ENCODE data around the gene UGT1A8.

GRCh38 chr2:233798335-233799086, 181.1 kb downstream of the UGT1A8 start:
- TF ChIP-seq USF2 (IDR thresholded peaks at IDR 0.05; ENCODE audit: borderline replicate concordance, low read depth, low read length) (no peak), CTCF (IDR thresholded peaks at IDR 0.05) (no peak), TCF12 (IDR thresholded peaks at IDR 0.05) (no peak), REST (IDR thresholded peaks at IDR 0.05; ENCODE audit: low read depth, low read length) (no peak), RFX5 (IDR thresholded peaks at IDR 0.05; ENCODE audit: low read length) (no peak), EP300 (IDR thresholded peaks at IDR 0.05; ENCODE audit: borderline replicate concordance in 1 of 2, low read depth in 1 of 2, low read length in 1 of 2) (no peak), SIN3A (IDR thresholded peaks at IDR 0.05; ENCODE audit: borderline replicate concordance, low read depth, low read length) (no peak), EZH2phosphoT487 (IDR thresholded peaks at IDR 0.05; ENCODE audit: borderline replicate concordance, low read depth) (no peak), MEF2A (IDR thresholded peaks at IDR 0.05; ENCODE audit: borderline replicate concordance, low read depth) (no peak), TAF1 (IDR thresholded peaks at IDR 0.05; ENCODE audit: borderline replicate concordance, low read depth, low read length) (no peak), POLR2AphosphoS5 (IDR thresholded peaks at IDR 0.05; ENCODE audit: low read depth, low read length) (no peak), NRF1 (IDR thresholded peaks at IDR 0.05; ENCODE audit: low read depth, low read length) (no peak), CHD2 (IDR thresholded peaks at IDR 0.05; ENCODE audit: low read length, partially characterized antibody) (no peak)

Measured in SK-N-SH (cell line).